ENCODE data around the gene HSD11B2. TPM values are rescaled to one million over a fixed set of nuclear protein-coding genes. Genes with fewer than 3 reads are reported as not detected.
"Not testable (repeated sequence)": the region's sequence is repeated elsewhere in the genome, so short reads cannot be mapped to it uniquely, and the experiment has no call there.

HSD11B2 gene
- total RNA-seq, 1 donor from 2014 or later: 8.5 TPM

DNA sequence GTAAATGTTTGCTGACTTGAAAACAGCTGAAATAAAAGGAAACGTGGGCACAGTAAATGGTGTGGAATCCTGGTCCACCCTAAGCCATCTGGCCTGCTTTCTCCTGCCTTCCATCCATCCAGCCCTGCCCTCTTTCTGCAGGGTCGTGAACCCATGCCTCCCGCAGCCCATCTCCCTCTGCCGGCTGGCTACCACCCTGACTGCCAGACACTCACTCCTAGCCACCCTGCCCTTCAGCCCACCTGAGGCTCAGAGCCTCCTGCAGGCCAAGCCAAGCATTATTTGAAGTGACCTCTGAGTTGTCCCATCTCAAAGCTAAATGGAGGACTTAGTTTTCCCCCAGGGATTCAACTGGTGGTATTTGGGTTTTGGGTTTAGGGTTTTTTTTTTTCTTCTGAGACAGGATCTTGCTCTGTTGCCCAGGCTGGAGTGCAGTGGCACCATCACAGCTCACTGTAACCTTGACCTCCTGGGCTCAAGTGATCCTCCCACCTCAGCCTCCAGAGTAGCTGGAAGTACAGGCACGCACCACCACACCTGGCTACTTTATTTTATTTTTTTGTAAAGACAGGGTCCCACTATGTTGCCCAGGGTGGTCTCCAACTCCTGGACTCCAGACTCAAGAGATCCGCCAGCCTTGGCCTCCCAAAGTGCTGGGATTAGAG lies 23.0 kb upstream of the HSD11B2 start:
- DNase-seq (ENCODE audit: extremely low spot score, unreplicated experiment): no peak
- Mint-ChIP-seq H3K4me3 (no peak overlapping the region), H3K36me3 (peaks cover 3% of the 10 kb centered on the region), H3K27me3 (no peaks in the 10 kb centered on the region), H3K4me1 (ENCODE audit: unreplicated experiment) (peaks cover 30% of the 10 kb centered on the region), H3K9me3 (no peaks in the 10 kb centered on the region), H3K27ac (peak overlapping the region; percentile 84)
- TF ChIP-seq, protein P1, sequence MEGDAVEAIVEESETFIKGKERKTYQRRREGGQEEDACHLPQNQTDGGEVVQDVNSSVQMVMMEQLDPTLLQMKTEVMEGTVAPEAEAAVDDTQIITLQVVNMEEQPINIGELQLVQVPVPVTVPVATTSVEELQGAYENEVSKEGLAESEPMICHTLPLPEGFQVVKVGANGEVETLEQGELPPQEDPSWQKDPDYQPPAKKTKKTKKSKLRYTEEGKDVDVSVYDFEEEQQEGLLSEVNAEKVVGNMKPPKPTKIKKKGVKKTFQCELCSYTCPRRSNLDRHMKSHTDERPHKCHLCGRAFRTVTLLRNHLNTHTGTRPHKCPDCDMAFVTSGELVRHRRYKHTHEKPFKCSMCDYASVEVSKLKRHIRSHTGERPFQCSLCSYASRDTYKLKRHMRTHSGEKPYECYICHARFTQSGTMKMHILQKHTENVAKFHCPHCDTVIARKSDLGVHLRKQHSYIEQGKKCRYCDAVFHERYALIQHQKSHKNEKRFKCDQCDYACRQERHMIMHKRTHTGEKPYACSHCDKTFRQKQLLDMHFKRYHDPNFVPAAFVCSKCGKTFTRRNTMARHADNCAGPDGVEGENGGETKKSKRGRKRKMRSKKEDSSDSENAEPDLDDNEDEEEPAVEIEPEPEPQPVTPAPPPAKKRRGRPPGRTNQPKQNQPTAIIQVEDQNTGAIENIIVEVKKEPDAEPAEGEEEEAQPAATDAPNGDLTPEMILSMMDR (conservative IDR thresholded peaks at IDR 0.05): no peak

GRCh38 chr16:67409631-67410030 lies 21.3 kb upstream of the HSD11B2 start:
- Mint-ChIP-seq H3K9me3 (no peaks in the 10 kb centered on the region), H3K4me1 (ENCODE audit: unreplicated experiment) (peaks cover 29% of the 10 kb centered on the region), H3K4me3 (no peak overlapping the region), H3K36me3 (no peaks in the 10 kb centered on the region), H3K27me3 (no peaks in the 10 kb centered on the region), H3K27ac (no peak overlapping the region)
- no peak for DNase-seq (ENCODE audit: extremely low spot score, unreplicated experiment)
- TF ChIP-seq, protein P1 (conservative IDR thresholded peaks at IDR 0.05): no peak

- Mint-ChIP-seq H3K9me3 (no peaks in the 10 kb centered on the region), H3K36me3 (no peaks in the 10 kb centered on the region), H3K27me3 (no peaks in the 10 kb centered on the region), H3K27ac (no peak overlapping the region), H3K4me1 (ENCODE audit: unreplicated experiment) (peaks cover 33% of the 10 kb centered on the region), H3K4me3 (no peak overlapping the region)
- DNase-seq (ENCODE audit: extremely low spot score, unreplicated experiment): no peak
- TF ChIP-seq, protein P1 (conservative IDR thresholded peaks at IDR 0.05): no peak
These were observed 19.6 kb upstream of the HSD11B2 start for GRCh38 chr16:67411339-67411738.

- no peak for DNase-seq (ENCODE audit: extremely low spot score, unreplicated experiment)
- no peak overlapping the region for H3K4me3 Mint-ChIP-seq
- H3K36me3 Mint-ChIP-seq: no peaks in the 10 kb centered on the region
- no peaks in the 10 kb centered on the region for H3K9me3 Mint-ChIP-seq
- H3K4me1 Mint-ChIP-seq (ENCODE audit: unreplicated experiment): peaks cover 34% of the 10 kb centered on the region
- H3K27me3 Mint-ChIP-seq: no peaks in the 10 kb centered on the region
- peak overlapping the region; percentile 48 for H3K27ac Mint-ChIP-seq
- TF ChIP-seq, protein P1 (conservative IDR thresholded peaks at IDR 0.05): no peak
These were observed 18.6 kb upstream of the HSD11B2 start for GRCh38 chr16:67412294-67412693.

DNA sequence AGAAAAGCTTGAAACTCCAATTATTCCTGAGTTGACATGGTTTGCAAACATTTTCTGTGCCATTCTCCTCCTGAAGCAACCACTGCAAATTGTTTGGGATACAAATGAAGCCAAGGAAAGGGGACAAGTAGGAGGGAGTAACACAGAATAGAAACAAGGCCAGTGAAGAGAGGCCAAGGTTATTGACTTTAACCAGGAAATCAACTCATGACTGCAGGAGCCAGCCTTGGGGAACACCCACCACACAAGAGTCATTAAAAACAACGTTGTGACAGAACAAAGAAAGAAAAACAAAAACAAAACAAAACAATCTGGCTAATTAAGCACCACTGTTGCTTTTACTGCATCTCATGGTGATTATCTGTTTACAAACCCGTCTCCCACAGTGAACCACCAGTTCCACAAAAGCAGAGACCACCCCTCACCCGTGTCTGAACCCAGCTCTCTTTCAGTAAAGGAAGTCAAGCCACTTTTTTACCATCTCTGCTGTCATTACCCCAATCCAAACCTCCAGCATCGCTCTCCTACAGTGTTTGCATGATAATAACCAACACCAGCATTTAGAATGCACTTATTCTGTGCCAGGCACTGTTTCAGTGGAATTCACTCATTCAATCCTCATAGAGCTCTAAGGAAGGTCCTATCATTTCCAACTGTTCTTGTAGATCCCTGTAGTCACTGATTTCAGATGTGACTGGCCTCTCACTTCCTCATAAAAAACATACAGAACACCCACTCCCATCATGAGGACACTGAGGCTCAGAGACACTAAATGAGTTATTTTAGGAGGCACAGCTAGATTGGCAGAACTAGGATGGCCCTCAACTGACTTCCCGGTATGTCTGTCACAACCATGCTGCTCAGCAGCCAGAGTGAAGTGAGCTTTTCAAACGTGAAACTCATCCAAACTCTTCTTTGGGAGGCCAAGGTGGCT lies 16.7 kb upstream of the HSD11B2 start:
- Mint-ChIP-seq H3K27me3 (no peaks in the 10 kb centered on the region), H3K27ac (no peak overlapping the region), H3K9me3 (no peaks in the 10 kb centered on the region), H3K36me3 (no peaks in the 10 kb centered on the region), H3K4me3 (peak overlapping the region; percentile 62), H3K4me1 (ENCODE audit: unreplicated experiment) (peaks cover 34% of the 10 kb centered on the region)
- no peak for DNase-seq (ENCODE audit: extremely low spot score, unreplicated experiment)
- TF ChIP-seq, protein P1 (conservative IDR thresholded peaks at IDR 0.05): no peak

DNA sequence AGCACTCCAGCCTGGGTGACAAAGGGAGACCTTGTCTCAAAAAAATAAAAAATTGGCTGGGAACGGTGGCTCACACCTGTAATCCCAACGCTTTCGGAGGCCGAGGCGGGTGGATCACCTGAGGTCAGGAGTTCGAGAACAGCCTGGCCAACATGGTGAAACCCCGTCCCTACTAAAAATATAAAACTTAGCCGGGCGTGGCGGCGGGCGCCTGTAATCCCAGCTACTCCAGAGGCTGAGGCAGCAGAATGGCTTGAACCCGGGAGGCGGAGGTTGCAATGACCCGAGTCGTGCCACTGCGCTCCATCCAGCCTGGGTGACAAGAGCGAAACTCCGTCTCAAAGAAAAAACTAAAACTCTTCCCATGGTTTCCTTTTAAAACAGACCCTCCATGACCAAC lies 15.5 kb upstream of the HSD11B2 start:
- H3K27ac Mint-ChIP-seq: peak overlapping the region; percentile 78
- peak overlapping the region; percentile 91 for H3K4me3 Mint-ChIP-seq
- peaks cover 39% of the 10 kb centered on the region for H3K4me1 Mint-ChIP-seq (ENCODE audit: unreplicated experiment)
- H3K36me3 Mint-ChIP-seq; H3K9me3 Mint-ChIP-seq; DNase-seq (ENCODE audit: extremely low spot score, unreplicated experiment); H3K27me3 Mint-ChIP-seq: not testable (repeated sequence)

Measured in type B pancreatic cell (in vitro differentiated cells).